HUDEP-2 (cell line): ENCODE results near the gene LDLRAD2.
"Not testable (repeated sequence)": the region's sequence is repeated elsewhere in the genome, so short reads cannot be mapped to it uniquely, and the experiment has no call there.

Experiments
- DNase-seq, 76 experiments: peaks; one replicate each; lab custom pipeline; 2025; ENCODE audit not compliant: unreplicated experiment in 76 of 76; lab: John Stamatoyannopoulos, UW

The LDLRAD2 gene

GRCh38 chr1:21811875-21812305, at the start of gene LDLRAD2:
Gene LDLRAD2 (plus strand): TSS chr1:21812265. CDS start chr1:21812452, 187 bp downstream.
- no peak for DNase-seq

- DNase-seq = no peak
Observed at GRCh38 chr1:21763236-21763635, 48.8 kb upstream of the LDLRAD2 start.

GRCh38 chr1:21763694-21764419, 48.2 kb upstream of the LDLRAD2 start:
- no peak for DNase-seq

GRCh38 chr1:21764615-21765423, 47.2 kb upstream of the LDLRAD2 start:
- peak in 73 of 76 experiments; percentile 8 to 94 (median 77) for DNase-seq

GRCh38 chr1:21766210-21766609, 45.9 kb upstream of the LDLRAD2 start:
- DNase-seq = no peak

GRCh38 chr1:21767106-21767505, 45.0 kb upstream of the LDLRAD2 start:
- DNase-seq = not testable (repeated sequence)

- DNase-seq = no peak
Observed at GRCh38 chr1:21770201-21770600, 41.9 kb upstream of the LDLRAD2 start.

GRCh38 chr1:21770602-21771001, 41.5 kb upstream of the LDLRAD2 start:
- not testable (repeated sequence) for DNase-seq

- not testable (repeated sequence) for DNase-seq
Observed at GRCh38 chr1:21771672-21772071, 40.4 kb upstream of the LDLRAD2 start.

- DNase-seq = no peak
Observed at GRCh38 chr1:21773585-21773984, 38.5 kb upstream of the LDLRAD2 start.

- DNase-seq = no peak
Observed at GRCh38 chr1:21774835-21775549, 37.1 kb upstream of the LDLRAD2 start.

- no peak for DNase-seq
Observed at GRCh38 chr1:21775550-21775914, 36.5 kb upstream of the LDLRAD2 start.

GRCh38 chr1:21775985-21776562, 36.0 kb upstream of the LDLRAD2 start:
- no peak for DNase-seq

GRCh38 chr1:21776925-21777324, 35.1 kb upstream of the LDLRAD2 start:
- DNase-seq = not testable (repeated sequence)

- DNase-seq = no peak
Observed at GRCh38 chr1:21778405-21778727, 33.7 kb upstream of the LDLRAD2 start.

- no peak for DNase-seq
Observed at GRCh38 chr1:21779613-21780521, 32.2 kb upstream of the LDLRAD2 start.

- DNase-seq = peak in 8 of 76 experiments; percentile 9 to 44 (median 32)
Observed at GRCh38 chr1:21781815-21782348, 30.2 kb upstream of the LDLRAD2 start.

GRCh38 chr1:21782349-21782867, 29.7 kb upstream of the LDLRAD2 start:
- peak in 47 of 76 experiments; percentile 10 to 73 (median 41) for DNase-seq
